AG08396 (cell line): ENCODE data around the gene ESR1.
A peak's percentile ranks its signal among the peaks of the same experiment; 100 is the strongest.
"Not testable (repeated sequence)": the region's sequence is repeated elsewhere in the genome, so short reads cannot be mapped to it uniquely, and the experiment has no call there.

Experiments
- DNase-seq: peaks from one replicate; pipeline ENCODE4 v3.0.0; 2012; ENCODE audit warnings: low spot score, mixed read lengths

ESR1 gene

DNA sequence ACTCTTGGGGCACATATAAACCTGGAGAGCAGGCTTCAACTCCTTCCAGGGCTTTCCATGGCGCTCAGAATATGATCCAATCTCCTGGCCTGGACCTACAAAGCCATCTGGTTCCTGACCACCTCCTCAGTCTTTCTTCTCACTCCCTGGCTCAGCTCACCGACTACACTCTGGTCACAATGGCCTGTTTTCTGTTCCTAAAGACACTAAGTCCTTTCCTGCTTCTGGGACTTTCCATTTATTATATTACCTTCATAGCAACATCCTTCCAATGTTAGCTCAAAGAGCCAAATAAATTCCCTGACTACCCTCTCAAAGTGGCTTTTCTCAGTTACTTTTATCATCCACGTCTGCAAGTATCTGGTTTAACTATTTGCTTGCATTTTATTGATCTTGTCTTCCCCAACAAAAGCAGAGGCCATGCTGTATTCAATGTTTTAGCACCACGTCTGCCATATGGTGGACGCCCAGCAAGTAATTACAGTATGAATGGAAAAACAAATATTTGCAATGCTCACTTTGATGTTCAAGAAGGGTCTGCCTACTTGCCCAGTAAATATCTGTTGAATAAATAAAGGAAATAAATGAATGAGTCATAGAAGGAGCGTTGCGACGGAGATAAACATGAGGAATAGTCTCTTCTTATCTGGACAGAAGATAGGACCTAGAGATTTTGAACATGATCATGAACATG is 328.4 kb downstream of the ESR1 start:
- DNase-seq: no peak

DNA sequence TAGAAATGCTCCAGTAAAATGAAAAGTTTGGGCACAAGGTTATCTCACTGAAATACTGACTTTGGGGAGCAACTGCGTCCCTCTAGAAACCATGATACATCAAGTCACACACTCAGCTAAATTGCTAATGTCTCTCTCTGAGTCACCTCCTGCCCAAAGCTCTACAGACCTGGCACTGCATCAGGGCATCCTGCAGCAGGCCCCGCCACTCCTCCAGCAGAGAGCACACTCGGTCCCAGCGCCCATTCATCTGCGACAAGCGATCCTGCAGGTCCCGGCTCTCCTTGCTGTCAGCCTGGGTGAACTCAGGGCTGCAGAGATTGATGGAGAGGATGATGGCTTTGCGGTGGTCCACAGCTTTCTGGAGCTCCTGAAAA is 329.0 kb downstream of the ESR1 start:
- no peak for DNase-seq

DNA sequence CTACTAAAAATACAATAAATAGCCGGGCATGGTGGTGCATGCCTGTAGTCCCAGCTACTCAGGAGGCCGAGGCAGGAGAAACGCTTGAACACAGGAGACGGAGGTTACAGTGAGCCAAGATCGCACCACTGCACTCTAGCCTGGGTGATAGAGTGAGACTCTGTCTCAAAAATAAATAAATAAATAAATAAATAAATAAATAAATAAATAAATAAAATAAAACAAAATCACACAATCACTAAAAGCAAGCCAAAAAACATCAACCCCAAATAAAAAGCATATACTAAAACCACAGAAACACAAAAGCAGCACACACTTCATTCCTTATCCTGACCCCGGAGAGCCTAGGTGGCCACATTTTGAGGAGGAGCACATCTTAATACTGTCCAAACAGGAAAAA is 330.9 kb downstream of the ESR1 start:
- not testable (repeated sequence) for DNase-seq

DNA sequence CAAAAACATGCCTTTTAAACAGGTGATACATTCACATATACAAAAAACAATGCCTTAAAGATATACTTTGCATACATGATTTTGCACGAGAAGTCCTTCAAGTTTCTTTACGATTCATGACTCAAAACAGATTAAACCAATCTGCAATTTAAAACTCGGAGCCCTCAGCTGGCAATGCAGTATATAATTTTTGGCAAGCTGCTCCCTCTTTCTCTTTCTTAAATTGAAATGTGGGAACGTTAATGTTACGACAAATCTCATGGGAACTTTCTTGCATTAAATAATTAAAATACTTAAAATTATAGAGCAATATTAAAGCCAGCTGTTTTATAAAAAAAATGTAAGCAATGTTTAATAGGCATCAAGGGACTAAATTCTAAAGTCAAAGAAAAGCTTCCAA is 334.6 kb downstream of the ESR1 start:
- no peak for DNase-seq

DNA sequence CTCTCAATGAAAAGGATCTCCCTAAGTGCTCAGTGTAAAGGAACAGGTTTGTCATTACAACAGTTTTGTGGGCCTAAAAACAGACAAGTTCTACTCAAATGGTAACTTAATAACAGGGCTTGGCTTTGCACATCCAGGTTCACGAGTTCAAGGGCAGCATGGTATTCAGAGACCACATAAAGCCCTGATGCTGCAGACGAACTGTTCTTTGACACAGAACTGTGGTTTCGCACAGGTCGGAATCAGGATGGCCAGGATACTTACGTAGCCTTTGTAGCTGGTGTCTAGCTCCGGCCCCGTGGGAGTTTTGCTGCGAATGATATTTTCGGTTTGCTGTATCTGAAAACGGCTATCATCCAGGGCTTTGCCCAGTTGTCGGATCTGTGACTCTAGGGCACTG is 335.9 kb downstream of the ESR1 start:
- no peak for DNase-seq

DNA sequence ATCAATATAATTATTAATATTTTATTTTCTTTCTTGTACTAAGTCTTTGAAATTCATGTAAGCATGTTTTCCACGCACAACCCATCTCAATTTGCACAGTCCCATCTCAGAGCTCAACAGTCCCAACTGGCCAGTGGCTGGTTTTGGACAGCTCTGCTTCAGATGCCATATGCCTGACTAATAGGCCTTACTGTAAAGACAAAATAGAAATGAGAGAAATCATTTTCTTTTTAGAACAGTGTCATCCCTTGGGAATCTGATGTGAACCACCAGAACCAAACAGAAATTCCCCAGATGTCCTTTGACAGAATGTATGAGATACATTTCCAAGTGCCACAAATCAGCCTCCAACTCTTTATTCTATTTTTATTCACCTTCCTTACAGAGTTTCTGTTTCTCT is 338.9 kb downstream of the ESR1 start:
- peak; percentile 73 for DNase-seq

DNA sequence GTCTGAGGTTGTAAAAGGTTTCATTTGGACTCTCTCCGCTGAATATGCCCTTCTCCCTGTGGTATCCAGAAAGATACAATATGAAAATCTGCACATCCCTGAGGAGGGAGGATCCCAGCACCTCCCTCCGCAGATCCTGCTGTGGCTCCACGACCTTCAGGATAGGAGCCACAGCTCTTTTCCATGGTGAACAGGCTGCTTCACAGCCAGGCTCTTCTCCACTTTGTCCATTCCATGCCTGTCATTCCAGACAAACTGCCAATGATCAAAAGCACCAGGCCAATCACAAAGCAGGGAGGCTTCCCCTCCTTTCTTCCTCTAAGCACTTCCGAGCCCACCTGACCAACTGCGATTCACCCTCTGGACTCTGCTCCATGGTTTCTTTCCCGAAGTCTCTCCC is 339.8 kb downstream of the ESR1 start:
- no peak for DNase-seq

DNA sequence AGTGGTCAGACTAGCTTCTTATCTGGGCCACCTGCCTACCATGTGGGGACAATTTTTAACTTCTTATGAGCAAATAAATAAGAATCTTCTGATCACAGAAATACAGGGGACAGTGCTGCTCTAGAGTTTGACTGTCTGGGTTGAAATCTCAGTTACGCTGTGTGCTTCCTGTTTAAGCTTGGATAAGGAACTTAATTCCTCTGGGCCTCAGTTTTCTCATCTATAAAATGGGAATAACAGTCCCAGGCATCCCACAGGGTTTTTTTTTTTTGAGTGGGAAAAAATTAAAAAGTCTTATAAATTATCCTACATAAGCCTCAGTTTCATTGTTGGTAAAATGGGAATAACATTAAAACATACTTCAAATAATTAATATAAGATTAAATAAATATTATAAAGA is 340.9 kb downstream of the ESR1 start:
- DNase-seq: no peak

DNA sequence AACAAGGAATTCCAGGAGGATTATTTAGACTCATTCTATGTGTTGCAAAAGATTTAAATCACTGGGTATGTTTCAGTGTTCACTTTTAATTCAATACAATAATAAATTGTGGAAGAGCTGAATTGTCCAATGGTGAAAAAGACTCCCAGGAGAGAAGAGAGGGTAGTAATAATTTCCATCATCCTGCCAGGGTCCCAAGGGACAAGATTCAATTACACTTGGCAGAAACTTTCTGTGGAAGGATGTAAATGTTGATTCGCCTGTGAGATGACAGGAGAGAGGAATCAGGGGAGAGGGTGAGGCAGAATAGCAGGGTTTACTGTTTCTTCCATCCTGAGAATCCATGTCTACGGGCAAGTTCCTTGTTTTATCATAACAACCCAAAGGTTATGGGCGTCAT is 342.7 kb downstream of the ESR1 start:
- no peak for DNase-seq

DNA sequence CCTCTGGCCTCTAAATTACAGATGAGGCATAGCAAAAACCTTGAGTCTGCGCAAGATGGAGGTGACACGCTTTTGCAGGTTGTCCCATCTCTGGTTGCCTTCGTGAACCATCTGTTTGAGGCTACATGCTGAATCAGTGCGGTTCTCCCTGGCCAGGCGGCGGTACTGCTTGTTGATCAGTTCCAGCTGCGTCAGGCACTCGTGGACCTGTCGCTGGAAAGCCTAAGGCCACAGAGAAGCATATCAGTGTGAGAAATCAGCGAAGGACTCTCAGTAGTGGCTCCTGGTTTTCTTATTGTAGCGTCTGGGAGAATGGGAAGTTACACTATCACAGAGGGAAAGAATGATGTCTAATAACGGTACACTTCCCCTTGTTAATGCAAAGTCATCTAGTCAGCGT is 344.4 kb downstream of the ESR1 start:
- DNase-seq: no peak

DNA sequence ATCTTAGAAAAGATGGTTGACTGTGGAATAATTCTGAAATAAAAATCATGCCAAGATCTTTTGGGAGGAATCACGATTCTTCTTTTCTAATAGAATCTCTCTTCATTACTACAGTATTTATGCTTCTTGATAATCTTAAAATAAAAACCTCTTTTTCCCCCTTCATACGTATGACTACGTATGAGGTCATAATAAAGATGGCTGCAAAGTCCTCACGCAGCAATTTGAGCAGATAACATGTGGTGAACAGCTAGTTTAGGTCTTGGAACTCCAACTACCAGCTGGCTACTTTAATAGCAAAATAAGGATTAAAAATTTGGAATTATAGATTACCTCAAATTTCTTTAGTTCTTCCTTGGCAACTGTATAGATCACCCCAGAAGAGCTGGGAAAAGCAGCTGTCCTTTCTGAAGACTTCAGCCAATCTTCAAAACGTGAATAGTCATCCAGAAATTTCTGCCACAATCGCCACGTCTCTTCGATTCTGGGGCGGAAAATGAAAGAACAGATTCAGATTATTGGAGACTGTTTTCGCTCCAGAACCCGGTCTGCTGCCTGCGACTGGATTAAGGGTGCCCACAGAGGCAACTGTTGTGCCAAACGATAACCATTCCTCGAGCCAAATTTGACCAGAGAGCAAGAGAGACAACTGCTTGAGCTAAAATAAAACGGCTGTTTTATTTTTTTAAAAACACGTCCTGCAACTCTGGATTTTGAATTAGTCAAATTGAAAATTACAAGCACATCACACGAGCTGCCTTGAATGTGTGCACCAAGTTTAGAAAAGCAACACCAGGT is 347.3 kb downstream of the ESR1 start:
- no peak for DNase-seq

DNA sequence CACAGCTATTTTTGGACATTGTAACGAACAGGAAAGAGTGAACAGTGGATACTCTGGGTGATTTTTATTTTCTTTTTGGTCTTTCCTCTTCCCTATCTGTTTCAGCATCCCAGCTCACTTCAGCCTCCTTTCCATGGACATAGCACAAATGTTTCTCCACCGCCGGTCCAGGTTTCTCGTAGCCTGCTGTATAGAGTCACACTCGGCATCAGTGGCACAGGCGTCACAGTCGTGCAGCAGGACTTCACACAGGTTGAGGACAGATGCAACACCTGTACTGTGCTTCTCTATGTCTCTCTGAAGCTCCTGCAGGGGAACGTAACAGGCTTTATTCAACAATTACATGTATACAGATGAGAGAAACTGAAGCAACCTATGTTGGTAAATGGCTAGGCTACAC is 348.3 kb downstream of the ESR1 start:
- DNase-seq: no peak

DNA sequence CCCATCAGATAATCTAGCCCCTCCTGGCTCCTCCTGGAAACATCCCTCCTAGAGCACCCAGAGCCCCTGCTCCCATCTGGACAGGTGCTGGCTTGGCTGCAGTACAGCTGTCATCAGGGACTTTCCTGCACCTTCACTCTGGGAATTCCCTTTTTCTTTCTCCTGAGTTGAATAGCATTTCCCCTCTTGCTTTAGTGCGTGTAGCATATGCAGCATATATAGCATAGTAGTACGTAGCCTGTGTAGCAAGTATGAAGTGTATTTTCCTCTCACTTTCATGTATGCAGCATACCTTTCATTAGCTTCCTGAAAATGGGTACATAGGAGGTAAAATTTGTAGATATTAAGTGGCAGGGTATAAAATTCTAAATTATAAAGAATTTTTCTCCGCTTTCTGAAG is 352.9 kb downstream of the ESR1 start:
- no peak for DNase-seq

DNA sequence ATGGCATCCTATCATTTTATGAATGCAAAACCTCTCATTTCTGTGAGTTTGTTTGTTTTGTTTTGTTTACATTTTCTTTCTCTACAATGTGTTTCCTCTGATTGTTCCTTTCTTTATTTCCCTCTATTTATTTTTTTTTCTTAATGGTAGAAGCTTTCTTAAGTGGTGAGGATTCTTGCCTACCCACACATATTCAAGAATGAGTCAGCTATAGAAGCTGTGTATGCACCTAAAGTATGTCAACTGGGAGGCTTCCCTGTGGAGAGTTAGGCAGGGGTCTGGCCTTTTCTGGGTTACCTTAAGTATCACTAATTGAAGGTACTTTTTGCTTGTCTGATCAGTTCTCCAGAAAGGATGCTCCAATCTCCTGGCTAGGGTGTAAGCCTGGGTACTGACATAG is 354.0 kb downstream of the ESR1 start:
- DNase-seq: peak; percentile 17

DNA sequence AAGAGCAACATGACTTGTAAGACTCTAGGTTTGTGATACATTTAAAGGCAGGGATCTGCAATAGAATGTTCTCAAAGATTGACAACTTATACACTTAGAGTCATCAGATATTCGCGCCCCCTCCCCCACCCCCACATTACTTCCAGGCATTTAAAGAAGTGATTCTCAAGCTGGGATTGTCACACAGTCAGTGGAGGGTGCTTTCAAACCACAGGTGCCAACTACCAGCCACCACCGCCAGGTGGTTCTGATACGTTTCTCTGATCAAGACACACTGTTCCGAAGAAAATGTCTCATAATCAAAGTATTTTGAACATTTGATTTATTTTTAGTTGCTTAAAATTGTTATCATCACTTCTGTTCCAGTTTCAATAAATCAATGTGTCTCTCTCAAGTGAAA is 357.5 kb downstream of the ESR1 start:
- no peak for DNase-seq

DNA sequence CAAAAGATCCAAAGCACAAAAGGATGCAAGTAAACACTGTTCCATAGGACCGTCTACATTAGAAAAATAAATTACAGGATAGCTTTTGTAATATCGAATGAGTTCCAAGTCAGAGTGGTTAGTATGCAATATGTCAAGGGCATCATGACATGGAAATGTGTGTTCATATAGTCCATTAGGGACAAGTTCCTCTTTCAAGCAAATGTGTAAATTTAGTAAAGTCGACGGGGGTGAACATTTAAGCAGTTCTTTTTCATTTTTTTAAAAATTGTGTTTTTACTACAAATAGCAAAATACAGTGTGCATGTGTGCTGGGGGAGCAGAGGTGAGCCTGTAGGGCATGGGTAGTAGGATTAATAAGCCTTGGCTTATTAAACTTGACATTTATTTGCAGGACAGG is 359.0 kb downstream of the ESR1 start:
- DNase-seq: no peak

DNA sequence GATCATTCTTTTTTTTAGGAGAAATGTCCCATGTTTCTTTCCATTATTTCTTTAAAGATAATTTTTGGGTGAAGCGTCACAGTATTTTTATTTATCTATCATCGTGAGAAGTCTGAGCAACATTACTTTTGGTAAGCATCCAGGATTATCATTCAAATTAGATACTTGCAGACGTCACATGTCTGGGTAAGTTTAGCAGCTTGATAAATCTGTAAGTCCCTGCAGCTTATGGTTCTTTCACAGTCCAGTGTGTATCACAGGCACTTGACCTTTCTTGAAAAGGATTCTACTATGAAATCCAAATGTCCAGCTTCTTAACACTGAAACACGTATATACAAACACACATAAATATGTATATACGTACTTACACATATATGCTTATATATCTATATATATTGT is 359.4 kb downstream of the ESR1 start:
- DNase-seq: no peak

DNA sequence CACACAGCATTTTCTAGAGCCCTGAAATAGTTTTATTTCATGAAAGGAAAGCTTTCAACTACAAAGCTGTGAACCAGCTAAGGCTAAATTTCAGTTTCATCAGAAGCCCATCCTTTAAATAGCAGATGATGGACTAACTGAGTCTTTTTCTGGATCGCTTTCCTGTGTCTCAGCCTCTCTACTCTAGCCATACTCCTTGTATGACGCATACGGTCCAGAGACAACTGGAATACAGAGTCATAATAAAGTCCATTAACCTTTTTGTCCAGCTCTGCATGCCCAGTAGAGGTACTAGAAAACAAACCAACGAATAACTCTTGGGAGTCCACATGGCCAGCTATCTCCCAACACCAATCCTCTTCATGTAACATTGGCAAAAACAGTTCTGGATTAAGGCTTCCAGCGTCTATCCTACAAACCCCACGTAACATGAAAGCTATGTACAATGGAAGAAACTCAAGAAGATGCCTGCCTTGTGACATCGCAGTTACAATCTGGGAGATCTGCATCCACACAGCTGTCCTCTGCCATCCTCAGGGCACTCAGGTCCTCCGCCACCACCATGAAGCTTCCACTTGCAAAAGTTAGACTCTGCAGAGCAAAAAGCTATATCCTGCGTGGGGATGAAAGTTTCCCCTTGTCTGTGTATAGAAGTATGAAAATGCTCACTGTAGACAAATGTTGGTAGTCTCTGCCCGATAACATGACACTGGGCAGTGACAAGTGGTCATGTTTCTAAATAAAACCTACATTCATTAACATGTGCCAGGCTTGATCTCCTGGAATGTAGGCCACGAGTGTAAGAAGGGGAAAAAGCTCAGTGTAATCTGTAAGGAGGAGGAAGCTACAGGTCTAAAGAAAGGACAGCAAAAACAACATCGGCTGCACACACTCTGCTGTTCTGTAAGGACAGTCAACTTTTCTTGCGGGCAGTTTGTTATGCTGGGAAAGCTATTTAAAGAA is 360.4 kb downstream of the ESR1 start:
- DNase-seq: no peak

DNA sequence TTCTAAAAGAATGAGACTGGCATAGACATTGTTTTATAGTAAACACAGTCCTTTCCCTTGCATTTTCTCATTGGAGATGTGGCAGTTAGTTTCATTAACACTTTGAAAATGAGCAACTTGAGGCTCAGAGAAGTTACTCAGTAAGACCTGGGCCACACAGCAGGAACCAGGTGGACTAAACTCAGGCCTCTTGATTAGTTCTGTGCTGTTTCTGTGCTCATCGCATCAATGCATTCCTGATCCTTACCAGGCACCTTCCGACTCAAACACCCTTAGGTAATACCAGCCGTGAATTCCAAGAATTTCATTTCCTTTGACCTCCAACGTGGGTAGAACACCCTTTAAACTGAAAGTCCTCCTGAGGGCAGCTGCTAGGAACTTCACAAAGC is 362.8 kb downstream of the ESR1 start:
- DNase-seq: no peak

DNA sequence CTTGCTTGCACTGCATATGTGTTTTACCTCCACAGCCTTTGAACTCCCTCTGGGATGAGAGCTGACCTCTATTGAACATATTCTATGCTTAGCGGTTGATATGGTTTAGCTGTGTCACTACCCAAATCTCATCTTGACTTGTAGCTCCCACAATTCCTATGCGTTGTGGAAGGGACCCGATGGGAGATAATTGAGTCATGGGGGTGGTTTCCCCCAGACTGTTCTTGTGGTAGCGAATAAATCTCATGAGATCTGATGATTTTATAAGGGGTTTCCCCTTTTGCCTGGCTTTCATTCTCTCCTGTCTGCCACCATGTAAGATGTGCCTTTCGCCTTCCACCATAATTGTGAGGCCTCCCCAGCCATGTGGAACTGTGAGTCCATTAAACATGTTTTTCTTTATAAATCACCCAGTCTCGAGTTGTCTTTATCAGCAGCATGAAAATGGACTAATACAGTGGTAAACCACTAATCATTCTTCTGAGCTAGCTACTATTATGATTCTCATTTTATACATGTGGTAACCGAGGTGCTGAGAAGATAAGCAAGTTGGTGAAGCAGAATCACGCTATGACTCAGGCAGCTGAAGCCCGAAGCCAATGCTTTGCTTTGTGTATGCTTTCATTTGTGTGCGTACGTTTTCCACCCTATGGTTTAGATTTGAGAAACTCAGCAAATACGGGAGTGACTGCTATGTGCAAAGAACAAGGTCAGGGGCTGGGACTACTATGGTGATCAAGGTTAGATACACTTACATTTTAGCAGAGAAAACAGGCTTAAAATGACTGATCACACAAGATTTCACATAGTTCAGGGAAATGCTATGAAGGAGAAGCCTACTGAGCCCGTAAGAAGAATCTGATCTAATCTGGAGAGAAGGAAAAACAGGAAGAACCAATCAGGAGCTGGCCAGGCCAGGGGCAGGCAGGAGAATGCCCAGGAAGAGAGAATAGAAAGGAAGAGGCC is 363.5 kb downstream of the ESR1 start:
- no peak for DNase-seq

DNA sequence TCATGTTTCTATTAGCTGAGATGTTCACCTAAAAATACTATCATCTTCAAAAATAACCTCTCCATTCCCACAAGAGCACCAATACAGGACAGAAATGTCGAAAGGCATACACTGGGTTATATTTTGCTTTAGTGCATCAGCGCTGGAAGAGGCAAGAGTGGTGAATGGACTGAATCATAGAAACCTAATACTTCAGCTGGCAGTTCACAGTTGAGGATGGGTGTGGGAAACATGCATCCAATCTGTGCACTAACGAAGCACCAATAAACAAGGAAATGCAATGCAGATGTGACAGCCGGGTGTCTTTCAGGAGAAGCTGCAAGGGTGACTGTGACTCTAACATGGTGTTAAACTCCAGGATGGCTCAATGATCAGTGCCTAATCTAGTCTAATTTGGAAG is 365.8 kb downstream of the ESR1 start:
- DNase-seq: no peak

DNA sequence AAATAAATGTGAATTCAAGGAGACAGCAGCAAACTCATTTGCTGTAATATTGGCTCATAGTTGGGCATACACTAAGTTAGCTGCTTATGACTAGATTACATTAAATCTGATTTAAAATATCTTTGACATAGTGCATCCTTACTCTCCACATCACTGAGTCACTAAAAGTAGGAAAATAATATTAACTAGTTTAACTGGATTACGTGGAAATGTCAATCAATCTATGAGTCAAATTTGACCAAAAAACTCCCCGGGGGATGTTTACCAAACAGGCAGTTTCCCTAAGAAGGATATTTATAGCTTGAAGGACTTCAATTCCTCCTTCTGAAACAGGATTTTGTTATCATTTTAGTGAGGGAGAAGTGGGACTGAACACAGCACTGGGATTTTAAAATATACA is 366.5 kb downstream of the ESR1 start:
- no peak for DNase-seq
